PFSK-1 (cell line): ENCODE measurements around the gene DNAJB4.

Source experiments
- FOXP2 ChIP-seq: optimal IDR thresholded peaks from 2 replicates; pipeline ENCODE3; 2011; ENCODE audit warnings: borderline replicate concordance, control low read depth, inconsistent platforms; ENCODE audit not compliant: insufficient read depth; ENCODE audit errors: extremely low read length, extremely low read depth
- POLR2AphosphoS5 ChIP-seq: IDR thresholded peaks from 2 replicates; pipeline ENCODE4 v1.6.1; 2012; ENCODE audit warnings: low read depth, mild to moderate bottlenecking, control low read depth, low read length, moderate library complexity
- REST ChIP-seq, 2 experiments: IDR thresholded peaks; 2 replicates each; pipeline versions ENCODE4 v1.6.1 to v1.8.0; 2011 to 2012; ENCODE audit warnings: low read depth in 2 of 2, low read length in 2 of 2, control low read depth in 1 of 2, inconsistent platforms in 1 of 2, mild to moderate bottlenecking in 1 of 2, moderate library complexity in 1 of 2; ENCODE audit not compliant: insufficient read depth in 1 of 2
- SIN3A ChIP-seq: IDR thresholded peaks from 2 replicates; pipeline ENCODE4 v1.6.1; 2012; ENCODE audit warnings: mild to moderate bottlenecking, low read length, moderate library complexity, borderline replicate concordance; ENCODE audit not compliant: insufficient read depth
- TAF1 ChIP-seq: IDR thresholded peaks from 2 replicates; pipeline ENCODE4 v1.6.1; 2012; ENCODE audit warnings: low read length, control low read depth, borderline replicate concordance; ENCODE audit not compliant: insufficient read depth

Gene DNAJB4

GRCh38 chr1:77984629-77985028 is 20.1 kb upstream of the DNAJB4 start:
- no peak for TF ChIP-seq POLR2AphosphoS5
- no peak for TF ChIP-seq SIN3A
- TF ChIP-seq TAF1, result no peak
- TF ChIP-seq REST (IDR thresholded peaks at IDR 0.05; ENCODE audit: insufficient read depth in 1 of 2, low read depth in 2 of 2, low read length in 2 of 2), result no peak
- TF ChIP-seq FOXP2, result no peak

- no peak for TF ChIP-seq TAF1
- no peak for TF ChIP-seq POLR2AphosphoS5
- TF ChIP-seq SIN3A, result no peak
- no peak for TF ChIP-seq FOXP2
- no peak for TF ChIP-seq REST (IDR thresholded peaks at IDR 0.05; ENCODE audit: insufficient read depth in 1 of 2, low read depth in 2 of 2, low read length in 2 of 2)
These were observed 17.9 kb upstream of the DNAJB4 start for GRCh38 chr1:77986810-77987209.

DNA sequence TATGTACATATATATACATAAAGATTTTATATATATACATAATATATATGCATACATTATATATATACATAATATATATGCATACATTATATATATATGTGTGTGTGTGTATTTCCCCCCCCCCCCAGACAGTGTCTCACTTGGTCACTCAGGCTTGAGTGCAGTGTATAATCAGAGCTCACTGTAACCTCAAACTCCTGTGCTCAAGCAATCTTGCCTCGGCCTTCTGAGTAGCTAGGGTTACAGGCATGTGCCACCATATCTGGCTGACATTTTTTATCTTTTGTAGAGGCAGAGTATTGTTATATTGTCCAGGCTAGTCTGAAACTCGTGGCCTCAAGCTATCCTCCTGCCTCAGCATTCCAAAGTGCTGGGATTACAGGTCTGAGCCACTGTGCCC is 16.8 kb upstream of the DNAJB4 start:
- TF ChIP-seq SIN3A, result no peak

GRCh38 chr1:77989744-77990143 is 15.0 kb upstream of the DNAJB4 start:
- no peak for TF ChIP-seq POLR2AphosphoS5
- TF ChIP-seq TAF1, result no peak
- TF ChIP-seq FOXP2, result no peak
- TF ChIP-seq SIN3A, result no peak
- TF ChIP-seq REST (IDR thresholded peaks at IDR 0.05; ENCODE audit: insufficient read depth in 1 of 2, low read depth in 2 of 2, low read length in 2 of 2), result no peak

- no peak for TF ChIP-seq SIN3A
- no peak for TF ChIP-seq POLR2AphosphoS5
These were observed 14.0 kb upstream of the DNAJB4 start for GRCh38 chr1:77990629-77991204.

- TF ChIP-seq POLR2AphosphoS5 (no peak), SIN3A (no peak), REST (IDR thresholded peaks at IDR 0.05; ENCODE audit: insufficient read depth in 1 of 2, low read depth in 2 of 2, low read length in 2 of 2) (no peak), TAF1 (no peak), FOXP2 (no peak)
These were observed 13.1 kb upstream of the DNAJB4 start for GRCh38 chr1:77991638-77992037.
